Measurements from ENCODE around the gene KCNA10. TPM values are rescaled to one million over a fixed set of nuclear protein-coding genes. Genes with fewer than 3 reads are reported as not detected.

Gene KCNA10
- total and polyA plus RNA-seq, 2 of the 13 experiments (the other 11 are each of a cell fraction or from before 2014, with no cell fraction given): not detected

- no TSS peak for BruUV-seq (replicated peaks)
- Histone ChIP-seq H3K4me1 (ENCODE audit: insufficient read depth, low read length) (no peaks in the 10 kb centered on the region), H3K9ac (ENCODE audit: insufficient read depth, low read depth, low read length) (no peak overlapping the region), H3K4me2 (ENCODE audit: low read depth, low read length) (no peak overlapping the region), H3K27ac (ENCODE audit: extremely low read length, insufficient read depth, low read length) (no peak overlapping the region), H3K36me3 (replicated peaks in 1 of 2; ENCODE audit: control insufficient read depth in 1 of 2, insufficient read depth in 2 of 2, low read length in 2 of 2) (no peaks in the 10 kb centered on the region), H3K9me3 (ENCODE audit: low read length) (no peaks in the 10 kb centered on the region), H2AFZ (ENCODE audit: low read length) (no peak overlapping the region), H3K79me2 (ENCODE audit: insufficient read depth, low read length) (no peaks in the 10 kb centered on the region), H3K27me3 (ENCODE audit: control insufficient read depth in 1 of 2, insufficient read depth in 2 of 2, low read length in 2 of 2) (peaks cover 0 to 1% of the 10 kb centered on the region in 2 experiments; a peak in 2 of 5 replicates), H4K20me1 (ENCODE audit: insufficient read depth, low read length) (no peaks in the 10 kb centered on the region), H3K4me3 (replicated peaks in 1 of 3; ENCODE audit: insufficient read depth in 1 of 3, low read depth in 2 of 3, low read length in 3 of 3) (no peak overlapping the region)
- ChIA-PET POLR2A (no interaction called here), CTCF (ENCODE audit: low intra/inter-chr PET ratio, low total read pairs) (no interaction called here)
- TF ChIP-seq MED13 (CRISPR knock-in tag; IDR thresholded peaks at IDR 0.05) (no peak), USF2 (IDR thresholded peaks at IDR 0.05; ENCODE audit: low read depth, low read length) (peak; percentile 72), USF2 (CRISPR knock-in tag; IDR thresholded peaks at IDR 0.05; ENCODE audit: borderline replicate concordance) (no peak), RAD51 (IDR thresholded peaks at IDR 0.05; ENCODE audit: borderline replicate concordance) (peak; percentile 83), ZFYVE20 (CRISPR knock-in tag; IDR thresholded peaks at IDR 0.05; ENCODE audit: borderline replicate concordance, low read depth) (no peak), ZNF275 (CRISPR knock-in tag; IDR thresholded peaks at IDR 0.05; ENCODE audit: borderline replicate concordance) (no peak)
- intact Hi-C loops (cut with micrococcal nuclease; ENCODE audit: unreplicated experiment) (loop anchor here (10.0 kb wide), 1 partner anchor 89 kb away; no protein-coding TSS in a partner anchor), in situ Hi-C loops (cut with HindIII; ENCODE audit: extremely low pct_ligation_motif_present, low pct_unique_long_range_greater_than_20kb) (no loop called here)
- no peak for DNase-seq (ENCODE audit: low spot score)
- WGBS (ENCODE audit: low lambda C conversion rate): 10% methylated on average over 7 of the region's 7 CpGs
- ATAC-seq: no peak
- FAIRE-seq: no peak
Observed at GRCh38 chr1:110526201-110526780, 7.3 kb upstream of the KCNA10 start.

All from HepG2 (cell line).